HG03135 (cell line): Measurements from ENCODE around the gene CD2AP.
A peak's percentile ranks its signal among the peaks of the same experiment; 100 is the strongest.
"Not testable (repeated sequence)": the region's sequence is repeated elsewhere in the genome, so short reads cannot be mapped to it uniquely, and the experiment has no call there.

Experiments
- ATAC-seq: cut with Tn5 transposase; IDR thresholded peaks from one replicate; pipeline ENCODE4 v1.9.1; 2021; ENCODE audit warnings: mild to moderate bottlenecking, moderate library complexity; ENCODE audit not compliant: unreplicated experiment

Gene CD2AP

DNA sequence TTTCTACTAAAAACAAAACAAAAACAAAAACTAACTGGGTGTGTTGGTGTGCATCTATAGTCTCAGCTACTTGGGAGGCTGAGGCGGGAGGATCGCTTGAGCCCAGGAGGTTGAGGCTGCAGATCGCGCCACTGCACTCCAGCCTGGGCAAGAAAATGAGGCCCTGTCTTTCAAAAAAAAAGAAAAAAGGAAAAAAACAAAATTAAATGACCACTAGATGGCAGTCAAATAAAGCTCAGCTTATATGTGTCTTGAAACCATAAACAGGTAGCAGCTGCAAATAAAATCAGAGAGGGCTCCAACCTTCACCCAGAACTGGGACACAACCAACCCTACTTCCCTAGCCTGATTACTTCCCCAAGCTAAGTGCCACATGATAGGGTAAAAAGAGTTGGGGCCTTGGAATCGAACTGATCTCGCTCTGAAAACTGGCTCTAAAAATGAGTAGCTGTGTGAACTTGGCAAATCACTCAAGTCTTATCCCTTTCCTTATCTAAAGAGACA lies 153.7 kb downstream of the CD2AP start:
- peak; percentile 54 for ATAC-seq

GRCh38 chr6:47631797-47632196 lies 154.2 kb downstream of the CD2AP start:
- no peak for ATAC-seq

DNA sequence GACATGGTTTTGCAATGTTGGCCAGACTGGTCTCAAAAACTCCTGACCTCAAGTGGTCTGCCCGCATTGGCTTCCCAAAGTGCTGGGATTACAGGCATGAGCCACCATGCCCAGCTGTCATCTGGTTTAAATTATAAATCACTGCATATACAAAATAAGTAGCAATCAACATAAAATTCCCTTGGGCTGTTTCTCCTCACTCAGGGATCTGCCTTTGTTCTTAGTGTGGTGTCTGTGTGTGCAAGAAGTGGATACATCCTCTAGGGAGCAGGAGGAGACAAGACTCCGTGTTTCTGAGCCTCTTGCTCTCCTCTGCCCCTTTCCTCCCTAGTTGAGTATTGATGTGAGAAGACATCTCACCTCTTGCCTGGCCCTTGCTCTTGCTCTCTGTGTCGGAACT lies 155.6 kb downstream of the CD2AP start:
- ATAC-seq = no peak

DNA sequence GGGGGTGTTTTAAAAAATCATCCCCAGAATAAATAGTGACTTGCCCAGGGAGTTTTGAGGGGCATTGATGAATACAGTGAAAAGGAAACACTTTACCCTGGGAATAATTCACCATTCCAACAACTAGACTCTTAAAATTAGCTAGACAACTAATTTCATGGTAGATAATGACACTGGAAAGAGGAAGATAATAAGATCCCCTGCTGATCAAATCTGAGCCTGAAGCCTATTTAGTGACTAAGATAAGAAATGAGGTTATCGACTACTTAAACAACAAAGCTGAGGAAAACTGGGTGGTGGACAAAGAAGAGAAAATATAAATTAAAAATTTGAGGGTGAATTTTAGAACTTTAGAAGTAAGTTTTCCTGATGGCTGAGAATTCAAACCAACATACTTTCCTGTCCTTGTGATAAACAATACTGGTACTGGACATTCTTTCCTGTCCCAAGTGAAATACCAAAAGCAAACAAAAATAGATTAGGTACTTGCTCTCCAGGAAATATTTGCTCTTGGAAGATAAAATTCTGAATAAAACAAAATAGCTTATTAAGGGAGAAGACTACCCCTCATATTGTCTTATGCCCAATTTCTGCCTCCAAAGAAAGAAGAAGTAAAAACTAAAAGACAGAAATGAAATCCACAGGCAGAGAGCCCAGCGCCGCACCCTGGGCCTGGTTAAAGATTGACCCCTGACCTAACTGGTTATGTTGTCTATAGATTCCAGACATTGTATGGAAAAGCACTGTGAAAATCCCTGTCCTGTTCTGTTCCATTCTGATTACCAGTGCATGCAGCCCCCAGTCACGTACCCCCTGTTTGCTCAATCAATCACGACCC lies 156.8 kb downstream of the CD2AP start:
- ATAC-seq = no peak

GRCh38 chr6:47646689-47647088 lies 169.1 kb downstream of the CD2AP start:
- ATAC-seq = no peak

DNA sequence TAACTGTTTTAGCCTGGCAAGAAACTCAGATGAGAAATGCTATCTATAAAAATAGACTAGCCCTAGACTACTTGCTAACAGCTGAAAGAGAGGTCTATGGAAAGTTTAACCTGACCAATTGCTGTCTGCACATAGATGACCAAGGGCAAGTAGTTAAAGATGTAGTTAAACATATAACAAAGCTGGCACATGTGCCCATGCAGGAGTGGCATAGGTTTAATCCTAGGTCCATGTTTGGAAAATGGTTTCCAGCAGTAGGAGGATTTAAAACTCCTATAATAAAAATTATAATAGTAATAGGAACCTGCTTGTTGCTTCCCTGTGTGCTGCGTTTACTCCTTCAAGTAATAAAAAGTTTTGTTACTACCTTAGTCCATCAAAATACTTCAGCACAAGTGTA lies 169.6 kb downstream of the CD2AP start:
- no peak for ATAC-seq

GRCh38 chr6:47647626-47648025 lies 170.0 kb downstream of the CD2AP start:
- ATAC-seq = not testable (repeated sequence)

DNA sequence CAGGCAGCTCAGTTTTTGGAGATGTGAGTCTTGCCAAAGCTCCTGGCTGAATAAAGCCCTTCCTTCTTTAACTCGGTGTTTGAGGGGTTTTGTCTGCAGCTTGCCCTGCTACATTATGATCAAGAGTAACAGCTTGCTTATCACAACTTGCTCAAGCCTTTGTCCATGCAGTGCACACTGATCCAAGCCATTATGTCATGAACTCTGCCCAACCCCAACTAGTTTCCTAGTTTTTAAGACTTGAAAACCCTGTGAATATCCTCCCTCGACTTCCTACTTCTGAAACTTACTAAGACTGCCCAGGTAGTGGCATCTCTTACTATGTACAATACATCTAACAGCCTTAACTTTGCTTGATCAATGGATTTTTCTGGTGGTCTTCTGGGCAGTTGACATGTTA lies 170.4 kb downstream of the CD2AP start:
- ATAC-seq = no peak

DNA sequence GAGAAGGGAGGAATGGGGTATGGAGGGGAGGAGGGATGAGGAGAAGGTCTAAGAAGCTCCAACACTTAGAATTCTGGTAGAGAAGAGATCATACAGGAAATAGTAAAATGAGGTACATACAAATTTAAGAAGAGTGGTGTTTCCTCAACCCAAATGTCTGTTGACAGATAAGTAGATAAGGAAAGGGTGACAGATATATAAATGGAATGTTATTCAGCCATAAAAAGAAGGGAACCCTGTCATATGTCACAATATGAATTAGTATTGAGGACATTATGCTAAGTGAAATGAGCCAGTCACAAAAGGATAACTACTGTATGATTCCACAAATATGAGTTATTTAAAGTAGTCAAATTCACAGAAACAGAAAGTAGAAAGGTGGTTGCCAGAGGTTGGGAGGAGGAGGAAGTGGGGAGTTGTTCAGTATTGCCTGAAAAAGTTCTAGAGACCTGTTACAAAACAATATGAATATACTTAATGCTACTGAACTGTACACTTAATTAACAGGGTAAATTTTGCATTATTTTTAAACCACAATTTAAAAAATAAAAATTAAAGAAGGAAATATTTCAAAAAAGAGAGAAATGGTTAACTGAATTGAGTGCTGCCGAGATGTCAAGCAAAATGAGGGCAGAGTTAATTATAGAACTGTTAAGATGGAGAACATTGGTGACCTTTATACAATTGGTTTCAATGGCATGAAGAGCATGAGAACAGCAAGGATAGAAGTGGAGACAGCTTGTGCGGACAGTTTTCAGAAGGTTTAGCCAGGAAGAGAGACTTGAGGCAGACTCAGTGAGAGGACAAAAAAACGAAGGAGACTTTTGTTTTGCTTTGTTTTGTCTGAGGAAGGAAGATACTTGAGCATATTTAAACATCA lies 173.2 kb downstream of the CD2AP start:
- ATAC-seq = peak; percentile 56

DNA sequence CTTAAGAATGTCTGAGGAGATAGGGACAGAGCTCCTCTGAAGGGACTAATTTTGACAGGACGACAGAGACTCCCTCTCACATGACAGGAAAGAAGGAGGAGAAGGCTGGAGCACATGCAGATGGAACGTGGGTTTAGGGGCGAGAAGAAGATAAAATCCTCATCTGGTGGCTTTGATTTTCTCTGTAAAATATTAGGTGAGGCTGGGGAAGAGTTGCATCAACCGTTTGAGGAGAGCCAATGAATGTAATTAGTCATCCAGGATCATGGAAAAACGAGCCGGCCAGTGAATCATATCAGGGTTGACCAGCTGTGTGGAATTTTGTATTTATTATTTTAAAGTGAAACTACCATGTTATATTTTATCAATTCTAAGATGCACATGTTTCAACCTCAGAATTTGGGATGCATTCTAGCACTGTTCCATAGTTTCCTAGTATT lies 173.9 kb downstream of the CD2AP start:
- ATAC-seq = no peak

- no peak for ATAC-seq
Observed at GRCh38 chr6:47653706-47654105, 176.1 kb downstream of the CD2AP start.

- no peak for ATAC-seq
Observed at GRCh38 chr6:47654255-47654654, 176.7 kb downstream of the CD2AP start.

- ATAC-seq = no peak
Observed at GRCh38 chr6:47655719-47656595, 178.4 kb downstream of the CD2AP start.

DNA sequence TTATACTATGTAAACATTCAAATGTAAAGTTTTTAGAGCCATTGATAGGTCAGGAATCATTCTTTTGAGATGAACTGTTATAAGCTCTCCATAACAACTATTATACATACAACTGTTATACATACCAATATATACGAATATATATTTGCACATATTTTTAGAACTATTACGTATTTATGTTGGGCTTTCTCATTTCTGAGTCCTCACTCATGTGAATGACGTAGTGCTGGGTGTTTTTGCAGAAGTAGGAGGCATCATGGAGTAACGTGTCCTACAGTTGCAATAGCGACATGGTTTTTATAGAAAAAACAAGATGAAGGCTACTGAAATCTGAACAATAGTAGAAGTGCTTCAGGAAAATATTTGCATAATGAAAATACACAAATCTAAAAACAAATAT lies 184.4 kb downstream of the CD2AP start:
- ATAC-seq = no peak

GRCh38 chr6:47663462-47664216 lies 186.1 kb downstream of the CD2AP start:
- ATAC-seq = no peak

DNA sequence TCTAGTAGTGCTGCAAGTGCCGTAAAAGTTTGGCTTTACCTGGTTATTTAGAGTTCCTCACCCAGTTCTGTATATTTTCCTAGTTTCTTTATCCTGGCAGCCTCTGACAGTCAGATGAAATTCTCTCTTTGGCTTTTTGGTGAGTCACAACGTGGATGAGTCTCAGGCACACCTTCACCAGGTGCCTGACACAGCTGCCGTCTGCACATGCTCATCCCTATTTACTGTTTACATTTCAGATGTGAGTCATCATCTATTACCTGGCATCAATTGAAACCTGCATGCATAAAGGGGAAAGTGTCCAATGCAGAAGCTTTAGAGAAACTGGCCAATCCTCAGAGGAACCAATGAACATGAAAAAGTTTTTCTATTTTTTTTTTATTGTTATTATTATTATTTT lies 187.5 kb downstream of the CD2AP start:
- ATAC-seq = no peak

- ATAC-seq = no peak
Observed at GRCh38 chr6:47669684-47670513, 192.3 kb downstream of the CD2AP start.

DNA sequence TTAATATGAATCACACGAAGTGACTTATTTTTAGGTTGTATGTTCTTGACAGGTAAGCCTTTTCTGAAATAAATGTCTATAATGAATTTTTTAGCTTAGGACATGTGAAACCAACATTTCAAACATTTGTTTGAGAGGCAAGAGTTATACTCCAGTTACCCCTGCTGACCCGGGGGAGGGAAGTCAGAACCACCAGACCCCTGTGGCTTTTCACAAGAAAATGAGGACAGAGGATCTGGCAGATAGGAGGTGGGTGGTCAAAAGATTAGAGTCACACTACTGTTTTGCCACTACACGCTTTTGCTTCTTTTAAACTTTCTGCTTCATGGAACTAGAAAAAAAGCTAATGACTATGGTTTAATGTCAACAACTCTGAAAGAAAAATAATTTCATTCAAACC lies 193.3 kb downstream of the CD2AP start:
- no peak for ATAC-seq

GRCh38 chr6:47671777-47672176 lies 194.2 kb downstream of the CD2AP start:
- no peak for ATAC-seq
